WTC11 (cell line): Measurements from ENCODE around the gene GABBR2. TPM values are rescaled to one million over a fixed set of nuclear protein-coding genes. Genes with fewer than 3 reads are reported as not detected.

Experiments
- ATAC-seq: fragments of 200-7000 bp; cut with Tn5 transposase; 2 replicates; pipeline ENCODE4 v1.10.0; 2021; ENCODE audit warnings: mild to moderate bottlenecking, moderate library complexity
- CTCF ChIA-PET: fragments of 300-600 bp; sonication (Branson Sonifier 250); formaldehyde crosslinking; loops from one replicate; lab custom pipeline; 2021; ENCODE audit warnings: antibody characterized with exemption; lab: Charles Lee
- POLR2A ChIA-PET: fragments of 350-600 bp; sonication (Branson Sonifier 250); formaldehyde crosslinking; loops from one replicate; lab custom pipeline; 2021; ENCODE audit warnings: antibody characterized with exemption; lab: Charles Lee
- DNase-seq: peaks from one replicate; pipeline ENCODE4 v3.0.0; 2021; ENCODE audit warnings: low spot score
- H3K27ac Mint-ChIP-seq: 2 replicates; pipeline ENCODE4 v1.8.0; 2021; ENCODE audit warnings: mixed read lengths
- H3K27me3 Mint-ChIP-seq: 2 replicates; pipeline ENCODE4 v1.8.0; 2021; ENCODE audit warnings: low read depth, mild to moderate bottlenecking, moderate library complexity, mixed read lengths
- H3K36me3 Mint-ChIP-seq: 2 replicates; pipeline ENCODE4 v1.8.0; 2021; ENCODE audit warnings: mixed read lengths
- H3K4me1 Mint-ChIP-seq: 2 replicates; pipeline ENCODE4 v1.8.0; 2022; ENCODE audit warnings: mixed read lengths
- H3K4me3 Mint-ChIP-seq: 2 replicates; pipeline ENCODE4 v1.8.0; 2021; ENCODE audit warnings: mild to moderate bottlenecking, moderate library complexity, mixed read lengths
- H3K9me3 Mint-ChIP-seq: 2 replicates; pipeline ENCODE4 v1.8.0; 2021; ENCODE audit warnings: mixed read lengths
- ATF1 ChIP-seq: sonication (generic); formaldehyde crosslinking; IDR thresholded peaks from 2 replicates; pipeline ENCODE4 v1.8.1; 2023; ENCODE audit warnings: mild to moderate bottlenecking, moderate library complexity, missing genetic modification reagents
- ATF2 ChIP-seq: sonication (generic); formaldehyde crosslinking; IDR thresholded peaks from 2 replicates; pipeline ENCODE4 v1.8.1; 2022; ENCODE audit warnings: low read depth, missing genetic modification reagents, borderline replicate concordance
- E2F4 ChIP-seq: sonication (generic); formaldehyde crosslinking; IDR thresholded peaks from 2 replicates; pipeline ENCODE4 v1.8.1; 2022; ENCODE audit warnings: low read depth, mild to moderate bottlenecking, moderate library complexity, missing genetic modification reagents, borderline replicate concordance
- ELF4 ChIP-seq: sonication (generic); formaldehyde crosslinking; IDR thresholded peaks from 2 replicates; pipeline ENCODE4 v1.8.1; 2022; ENCODE audit warnings: low read depth, mild to moderate bottlenecking, moderate library complexity, missing genetic modification reagents
- GRHL2 ChIP-seq: fragments of 250-450 bp; sonication (Bioruptor Pico); IDR thresholded peaks from 2 replicates; pipeline ENCODE4 v1.8.0; 2022; ENCODE audit warnings: mild to moderate bottlenecking, moderate library complexity; ENCODE audit not compliant: insufficient replicate concordance, severe bottlenecking
- MXD4 ChIP-seq: fragments of 250-450 bp; sonication (Bioruptor Pico); IDR thresholded peaks from 2 replicates; pipeline ENCODE4 v1.8.0; 2021; ENCODE audit warnings: mild to moderate bottlenecking, moderate library complexity, borderline replicate concordance
- OVOL2 ChIP-seq: fragments of 250-450 bp; sonication (Bioruptor Pico); IDR thresholded peaks from 2 replicates; pipeline ENCODE4 v1.9.0; 2021; ENCODE audit warnings: mild to moderate bottlenecking, borderline replicate concordance
- PRDM15 ChIP-seq: sonication (generic); formaldehyde crosslinking; IDR thresholded peaks from 2 replicates; pipeline ENCODE4 v1.8.0; 2022; ENCODE audit warnings: missing genetic modification reagents
- PRRX2 ChIP-seq: fragments of 250-450 bp; sonication (Bioruptor Pico); IDR thresholded peaks from 2 replicates; pipeline ENCODE4 v1.8.0; 2021; ENCODE audit warnings: mild to moderate bottlenecking
- USF2 ChIP-seq: sonication (generic); formaldehyde crosslinking; IDR thresholded peaks from 2 replicates; pipeline ENCODE4 v1.8.1; 2023; ENCODE audit warnings: mild to moderate bottlenecking, missing genetic modification reagents, moderate library complexity
- ZNF138 ChIP-seq: sonication (generic); formaldehyde crosslinking; conservative IDR thresholded peaks from 2 replicates; pipeline ENCODE4 v1.8.1; 2022; ENCODE audit warnings: mild to moderate bottlenecking, moderate library complexity, missing genetic modification reagents
- ZNF317 ChIP-seq: sonication (generic); formaldehyde crosslinking; IDR thresholded peaks from 2 replicates; pipeline ENCODE4 v1.8.1; 2023; ENCODE audit warnings: low read depth, mild to moderate bottlenecking, moderate library complexity, missing genetic modification reagents, borderline replicate concordance
- ZNF425 ChIP-seq: fragments of 250-450 bp; sonication (Bioruptor Pico); conservative IDR thresholded peaks from 2 replicates; pipeline ENCODE4 v1.9.0; 2021; ENCODE audit warnings: mild to moderate bottlenecking
- total RNA-seq: library from RNA; stranded (reverse); gene quantifications from 3 replicates; pipeline ENCODE4 v1.2.3, GENCODE V29; 2021

The GABBR2 gene
- total RNA-seq, 1 experiment from 2014 or later: 0.92 TPM

GRCh38 chr9:98477884-98478283 lies 230.9 kb downstream of the GABBR2 start (continued):
- no peak for TF ChIP-seq ATF2 (CRISPR knock-in tag)
- no peak for TF ChIP-seq PRDM15 (CRISPR knock-in tag)
- no peak for TF ChIP-seq ATF1 (CRISPR knock-in tag)

- TF ChIP-seq OVOL2 (CRISPR knock-in tag) (no peak), E2F4 (CRISPR knock-in tag) (no peak), GRHL2 (CRISPR knock-in tag) (no peak), PRRX2 (CRISPR knock-in tag) (no peak), ZNF425 (no peak), ATF1 (CRISPR knock-in tag) (no peak), USF2 (CRISPR knock-in tag) (no peak), ELF4 (CRISPR knock-in tag) (no peak), ZNF138 (no peak)
- TF ChIP-seq, all 79 proteins: peak for 0
Measured at GRCh38 chr9:98472216-98472615, 236.5 kb downstream of the GABBR2 start.

GRCh38 chr9:98471185-98471584 lies 237.6 kb downstream of the GABBR2 start:
- DNase-seq: no peak
- Mint-ChIP-seq H3K27me3 (no peaks in the 10 kb centered on the region), H3K4me3 (no peak overlapping the region), H3K4me1 (no peaks in the 10 kb centered on the region; the same call in 1 of the 2 replicates), H3K27ac (no peak overlapping the region), H3K36me3 (peaks cover 5% of the 10 kb centered on the region), H3K9me3 (peaks cover 16% of the 10 kb centered on the region)
- no peak for ATAC-seq
- TF ChIP-seq OVOL2 (CRISPR knock-in tag) (no peak), MXD4 (CRISPR knock-in tag) (no peak), ZNF317 (CRISPR knock-in tag) (no peak)
- ChIA-PET CTCF (no interaction called here), POLR2A (no interaction called here)

More at GRCh38 chr9:98472216-98472615, 236.5 kb downstream of the GABBR2 start:
- ATAC-seq (no peak), DNase-seq (no peak)
- H3K9me3 Mint-ChIP-seq: peaks cover 9% of the 10 kb centered on the region
- no peak overlapping the region for H3K27ac Mint-ChIP-seq
- ChIA-PET POLR2A (no interaction called here), CTCF (no interaction called here)
- H3K36me3 Mint-ChIP-seq: 0 out of 2 replicates have a peak, but pooled peaks cover 2% of the 10 kb centered on the region
- no peaks in the 10 kb centered on the region for H3K27me3 Mint-ChIP-seq
- H3K4me3 Mint-ChIP-seq: no peak overlapping the region
- H3K4me1 Mint-ChIP-seq: no peaks in the 10 kb centered on the region
